Epithelial cell of proximal tubule (primary cell): Measurements from ENCODE around the gene IL27RA. TPM values are rescaled to one million over a fixed set of nuclear protein-coding genes. Genes with fewer than 3 reads are reported as not detected.
"Not testable (repeated sequence)": the region's sequence is repeated elsewhere in the genome, so short reads cannot be mapped to it uniquely, and the experiment has no call there.

Experiments used
- DNase-seq: peaks from one replicate; pipeline ENCODE4 v3.0.0-alpha.2; 2011; ENCODE audit warnings: low read depth
- H3K4me3 ChIP-seq: 2 replicates; pipeline ENCODE4 v1.5.1; 2011; ENCODE audit warnings: low read depth, mild to moderate bottlenecking, low read length
- total RNA-seq: library from RNA; depleted of rRNA; stranded (reverse); fragments of >200 nt; gene quantifications from 2 replicates; pipeline ENCODE4 v1.2.3, GENCODE V29; 2015
- TF ChIP-seq, protein P1 (sequence below): conservative IDR thresholded peaks from 2 replicates; pipeline ENCODE4 v1.5.1; 2012; ENCODE audit warnings: low read depth, mild to moderate bottlenecking, low read length

IL27RA gene
- total RNA-seq, 1 donor from 2014 or later: 10.1 TPM

DNA sequence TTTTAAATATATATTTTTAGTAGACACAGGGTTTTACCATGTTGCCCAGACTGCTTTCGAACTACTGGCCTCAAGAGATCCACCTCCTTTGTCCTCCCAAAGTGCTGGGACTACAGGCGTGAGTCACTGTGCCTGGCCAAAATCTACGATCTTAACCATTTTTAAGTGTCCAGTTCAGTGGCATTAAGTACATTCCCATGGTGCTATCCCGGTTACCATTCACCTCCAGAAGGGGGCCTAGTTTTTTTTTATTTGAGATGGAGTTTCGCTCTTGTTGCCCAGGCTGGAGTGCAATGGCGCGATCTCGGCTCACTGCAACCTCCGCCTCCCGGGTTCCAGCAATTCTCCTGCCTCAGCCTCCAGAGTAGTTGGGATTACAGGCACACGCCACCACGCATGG, 3.6 kb downstream of the IL27RA start:
- not testable (repeated sequence) for H3K4me3 ChIP-seq, DNase-seq
- TF ChIP-seq, protein P1, sequence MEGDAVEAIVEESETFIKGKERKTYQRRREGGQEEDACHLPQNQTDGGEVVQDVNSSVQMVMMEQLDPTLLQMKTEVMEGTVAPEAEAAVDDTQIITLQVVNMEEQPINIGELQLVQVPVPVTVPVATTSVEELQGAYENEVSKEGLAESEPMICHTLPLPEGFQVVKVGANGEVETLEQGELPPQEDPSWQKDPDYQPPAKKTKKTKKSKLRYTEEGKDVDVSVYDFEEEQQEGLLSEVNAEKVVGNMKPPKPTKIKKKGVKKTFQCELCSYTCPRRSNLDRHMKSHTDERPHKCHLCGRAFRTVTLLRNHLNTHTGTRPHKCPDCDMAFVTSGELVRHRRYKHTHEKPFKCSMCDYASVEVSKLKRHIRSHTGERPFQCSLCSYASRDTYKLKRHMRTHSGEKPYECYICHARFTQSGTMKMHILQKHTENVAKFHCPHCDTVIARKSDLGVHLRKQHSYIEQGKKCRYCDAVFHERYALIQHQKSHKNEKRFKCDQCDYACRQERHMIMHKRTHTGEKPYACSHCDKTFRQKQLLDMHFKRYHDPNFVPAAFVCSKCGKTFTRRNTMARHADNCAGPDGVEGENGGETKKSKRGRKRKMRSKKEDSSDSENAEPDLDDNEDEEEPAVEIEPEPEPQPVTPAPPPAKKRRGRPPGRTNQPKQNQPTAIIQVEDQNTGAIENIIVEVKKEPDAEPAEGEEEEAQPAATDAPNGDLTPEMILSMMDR: peak; percentile 8

DNA sequence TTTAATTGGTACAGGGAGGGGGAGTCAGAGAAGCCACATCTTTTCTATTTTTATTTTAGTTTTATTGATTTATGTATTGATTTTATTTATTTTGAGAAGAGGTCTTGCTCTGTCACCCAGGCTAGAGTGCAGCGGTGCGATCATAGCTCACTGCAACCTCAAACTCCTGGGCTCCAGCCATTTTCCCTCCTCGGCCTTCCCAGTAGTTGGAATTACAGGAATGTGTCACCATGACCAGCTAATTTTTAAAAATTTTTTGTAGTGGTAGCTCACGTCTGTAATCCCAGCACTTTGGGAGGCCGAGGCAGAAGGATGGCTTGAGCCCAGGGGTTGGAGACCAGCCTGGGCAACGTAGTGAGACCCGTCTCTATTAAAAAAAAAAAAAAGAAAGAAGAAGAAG, 4.1 kb downstream of the IL27RA start:
- H3K4me3 ChIP-seq: no peak overlapping the region
- DNase-seq: no peak
- TF ChIP-seq, protein P1: no peak

DNA sequence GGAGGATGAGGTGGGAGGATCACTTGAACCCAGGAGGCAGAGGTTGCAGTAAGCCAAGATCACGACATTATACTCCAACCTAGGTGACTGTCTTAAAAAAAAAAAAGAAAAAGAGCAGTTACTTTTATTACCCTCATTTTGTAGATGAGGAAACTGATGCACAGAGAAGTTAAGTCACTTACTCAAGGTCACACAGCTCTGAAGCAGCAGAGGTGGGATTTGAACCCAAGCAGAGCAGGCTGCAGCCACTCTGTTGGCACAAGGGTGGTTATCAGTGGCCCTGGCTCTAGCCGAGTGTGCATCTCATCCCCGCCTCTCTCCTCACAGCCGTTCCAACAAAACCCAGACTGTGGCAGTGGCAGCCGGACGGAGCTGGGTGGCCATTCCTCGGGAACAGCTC, 7.6 kb downstream of the IL27RA start:
- no peak for DNase-seq
- H3K4me3 ChIP-seq: no peak overlapping the region
- TF ChIP-seq, protein P1: no peak

DNA sequence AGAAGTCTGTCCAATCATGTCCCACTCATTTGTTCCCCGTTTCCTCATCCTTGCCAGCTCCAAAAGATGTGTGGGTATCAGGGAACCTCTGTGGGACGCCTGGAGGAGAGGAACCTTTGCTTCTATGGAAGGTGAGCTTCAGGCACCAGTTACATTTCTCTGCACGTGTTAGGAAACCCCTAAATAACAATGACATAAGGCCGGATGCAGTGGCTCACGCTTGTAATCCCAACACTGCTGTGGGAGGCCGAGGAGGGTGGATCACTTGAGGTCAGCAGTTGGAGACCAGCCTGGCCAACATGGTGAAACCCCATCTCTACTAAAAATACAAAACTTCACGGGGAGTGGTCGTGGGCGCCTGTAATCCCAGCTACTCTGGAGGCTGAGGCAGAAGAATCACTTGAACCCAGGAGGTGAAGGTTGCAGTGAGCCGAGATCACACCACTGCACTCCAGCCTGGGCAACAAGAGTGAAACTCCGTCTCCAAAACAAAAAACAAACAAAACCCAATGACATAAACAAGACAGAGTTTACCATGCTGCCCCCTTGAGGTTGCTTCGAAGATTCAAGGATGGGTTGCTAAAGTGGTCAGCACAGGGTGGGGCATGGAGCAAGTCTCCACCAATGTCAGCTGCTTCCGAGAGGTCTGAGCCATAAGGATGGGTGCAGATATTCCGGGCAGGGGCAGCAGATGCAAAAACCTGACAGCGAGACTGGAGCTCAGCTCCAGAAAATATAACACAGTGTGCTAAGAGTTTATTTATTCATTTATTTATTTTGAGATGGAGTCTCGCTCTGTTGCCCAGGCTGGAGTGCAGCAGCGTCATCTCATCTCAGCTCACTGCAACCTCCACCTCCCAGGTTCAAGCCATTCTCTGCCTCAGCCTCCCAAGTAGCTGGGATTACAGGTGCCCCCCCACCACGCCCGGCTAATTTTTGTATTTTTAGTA, 11.4 kb downstream of the IL27RA start:
- not testable (repeated sequence) for H3K4me3 ChIP-seq, DNase-seq
- TF ChIP-seq, protein P1: peak; percentile 64

DNA sequence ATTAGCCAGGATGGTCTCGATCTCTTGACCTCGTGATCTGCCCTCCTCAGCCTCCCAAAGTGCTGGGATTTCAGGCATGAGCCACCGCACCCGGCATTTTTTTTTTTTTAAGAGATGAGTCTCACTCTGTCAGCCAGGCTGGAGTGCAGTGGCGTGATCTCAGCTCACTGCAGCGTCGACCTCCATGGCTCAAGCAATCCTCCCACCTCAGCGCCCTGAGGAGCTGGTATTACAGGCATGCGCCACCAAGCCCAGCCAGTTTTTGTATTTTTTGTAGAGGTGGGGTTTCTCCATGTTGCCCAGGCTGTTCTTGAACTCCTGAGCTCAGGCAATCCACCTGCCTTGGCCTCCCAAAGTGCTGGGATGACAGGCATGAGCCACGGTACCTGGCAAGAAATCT, 16.3 kb downstream of the IL27RA start:
- not testable (repeated sequence) for H3K4me3 ChIP-seq, DNase-seq

DNA sequence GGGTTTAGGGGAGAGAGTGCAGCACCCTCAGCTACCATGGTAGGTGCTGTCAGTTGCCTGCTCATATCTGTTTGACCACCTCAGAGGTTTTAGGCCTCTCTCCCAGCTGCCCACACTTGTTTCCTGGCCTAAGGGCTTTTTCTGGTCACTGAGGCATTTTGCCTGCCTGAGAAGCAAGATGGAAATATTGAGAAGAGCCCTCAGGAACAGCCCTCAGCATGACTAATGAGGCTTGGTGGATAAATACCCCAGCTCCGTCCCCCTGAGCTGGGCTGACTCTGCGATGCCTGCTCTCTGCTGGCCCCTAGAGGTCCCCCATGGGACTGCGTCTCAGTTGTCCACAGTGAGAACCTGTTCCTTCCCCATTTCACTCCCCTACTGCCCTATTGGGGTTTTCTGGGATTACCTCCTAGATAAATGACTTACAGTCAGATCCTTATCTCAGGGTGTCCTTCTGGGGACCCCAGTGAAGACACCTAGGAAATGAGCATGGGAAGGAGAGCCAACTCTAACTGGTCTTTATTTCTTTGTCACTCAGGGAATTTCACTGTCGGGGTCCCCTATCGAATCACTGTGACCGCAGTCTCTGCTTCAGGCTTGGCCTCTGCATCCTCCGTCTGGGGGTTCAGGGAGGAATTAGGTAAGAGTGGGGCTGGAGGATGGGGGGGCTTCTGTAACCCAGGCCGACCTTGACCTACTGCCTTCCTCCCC, 17.0 kb downstream of the IL27RA start:
- TF ChIP-seq, protein P1: peak; percentile 93
- H3K4me3 ChIP-seq: no peak overlapping the region
- no peak for DNase-seq

DNA sequence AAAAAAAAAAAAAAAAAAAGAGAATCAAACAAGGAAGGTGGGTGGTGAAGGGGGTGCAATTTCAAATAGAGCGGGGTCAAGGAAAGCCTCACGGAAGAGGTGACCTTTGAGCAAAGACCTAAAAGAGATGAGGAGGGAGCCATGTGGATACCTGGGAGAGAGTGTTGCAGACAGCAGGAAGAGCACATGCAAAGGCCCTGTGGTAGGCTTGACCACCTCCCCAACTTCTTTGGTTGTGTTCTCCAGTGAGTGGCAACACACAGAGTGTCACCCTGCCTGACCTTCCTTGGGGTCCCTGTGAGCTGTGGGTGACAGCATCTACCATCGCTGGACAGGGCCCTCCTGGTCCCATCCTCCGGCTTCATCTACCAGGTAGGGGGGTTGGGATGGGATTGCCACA, 18.9 kb downstream of the IL27RA start:
- no peak overlapping the region for H3K4me3 ChIP-seq
- DNase-seq: no peak
- TF ChIP-seq, protein P1: no peak

DNA sequence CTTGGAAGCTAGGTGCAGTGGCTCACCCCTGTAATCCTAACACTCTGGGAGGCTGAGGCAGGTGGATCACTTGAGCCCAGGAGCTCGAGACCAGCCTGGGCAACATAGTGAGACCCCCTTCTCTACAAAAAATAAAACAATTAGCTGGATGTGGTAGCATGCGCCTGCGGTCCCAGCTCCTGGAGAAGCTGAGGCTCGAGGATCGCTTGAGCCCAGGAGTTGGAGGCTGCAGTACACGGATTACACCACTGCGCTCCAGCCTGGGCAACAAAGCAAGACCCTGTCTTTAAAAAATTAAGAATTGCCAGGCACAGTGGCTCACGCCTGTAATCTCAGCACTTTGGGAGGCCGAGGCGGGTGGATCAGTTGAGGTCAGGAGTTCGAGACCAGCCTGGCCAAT, 19.4 kb downstream of the IL27RA start:
- DNase-seq, H3K4me3 ChIP-seq: not testable (repeated sequence)
